NCI-H1048 (cell line): Measurements from ENCODE around the gene SPTLC3.

Experiments used
- DNase-seq: peaks from one replicate; lab custom pipeline; 2025; lab: John Stamatoyannopoulos, UW

Gene SPTLC3

GRCh38 chr20:13187899-13188298, 179.1 kb downstream of the SPTLC3 start:
- no peak for DNase-seq

DNA sequence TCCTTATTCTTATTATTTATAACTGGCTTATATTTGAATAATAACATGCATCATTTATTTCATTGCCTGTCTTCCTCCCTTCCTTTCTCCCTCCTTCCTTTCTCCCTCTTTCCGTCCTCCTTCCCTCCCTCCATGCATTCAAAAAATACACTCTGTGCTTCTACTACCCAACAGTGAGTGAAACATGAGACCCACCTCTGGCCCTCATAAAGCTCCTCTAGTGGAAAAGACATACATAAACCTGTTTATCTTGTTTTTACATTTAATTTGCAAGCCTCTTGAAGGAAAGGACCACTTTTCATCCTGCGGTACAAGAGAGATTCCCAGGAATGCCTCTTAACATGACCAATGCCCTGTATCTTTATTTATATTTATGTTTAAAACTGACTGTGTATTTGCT, 190.5 kb downstream of the SPTLC3 start:
- no peak for DNase-seq

GRCh38 chr20:13200767-13201500, 192.2 kb downstream of the SPTLC3 start:
- no peak for DNase-seq

DNA sequence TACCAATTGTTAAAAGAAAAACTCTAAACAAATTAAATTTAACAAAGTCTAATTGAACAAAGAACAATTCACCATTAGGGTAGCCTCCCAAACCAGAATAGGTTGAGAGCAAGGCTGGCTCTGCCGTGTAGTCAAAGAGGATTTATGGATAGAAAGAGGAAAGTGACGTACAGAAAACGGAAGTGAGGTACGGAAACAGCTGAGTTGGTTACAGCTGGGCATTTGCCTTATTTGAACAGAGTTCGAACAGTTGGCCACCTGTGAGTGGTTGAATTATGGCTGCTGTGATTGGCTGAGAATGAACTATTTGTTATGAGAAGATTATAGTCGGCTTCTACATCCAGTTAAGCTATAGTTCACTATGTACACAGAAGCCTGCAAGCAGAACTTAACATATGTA, 193.8 kb downstream of the SPTLC3 start:
- no peak for DNase-seq

DNA sequence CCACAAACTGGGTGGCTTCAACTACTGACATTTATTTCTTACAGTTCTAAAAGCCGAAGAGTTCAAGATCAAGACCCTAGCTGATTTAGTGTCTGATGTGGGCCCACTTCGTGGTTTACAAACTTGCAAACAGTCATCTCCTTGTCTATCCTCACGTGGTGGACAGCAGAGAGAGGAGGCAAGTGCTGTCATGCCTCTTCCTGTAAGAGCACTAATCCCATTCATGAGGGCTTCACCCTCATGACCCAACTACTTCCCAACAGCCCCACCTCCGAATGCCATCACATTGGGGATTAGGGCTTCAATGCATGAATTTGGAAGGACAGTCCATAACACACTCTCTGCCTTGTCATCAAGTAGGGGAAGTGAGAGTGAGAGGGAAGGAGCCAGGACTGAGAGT, 196.7 kb downstream of the SPTLC3 start:
- DNase-seq: no peak

DNA sequence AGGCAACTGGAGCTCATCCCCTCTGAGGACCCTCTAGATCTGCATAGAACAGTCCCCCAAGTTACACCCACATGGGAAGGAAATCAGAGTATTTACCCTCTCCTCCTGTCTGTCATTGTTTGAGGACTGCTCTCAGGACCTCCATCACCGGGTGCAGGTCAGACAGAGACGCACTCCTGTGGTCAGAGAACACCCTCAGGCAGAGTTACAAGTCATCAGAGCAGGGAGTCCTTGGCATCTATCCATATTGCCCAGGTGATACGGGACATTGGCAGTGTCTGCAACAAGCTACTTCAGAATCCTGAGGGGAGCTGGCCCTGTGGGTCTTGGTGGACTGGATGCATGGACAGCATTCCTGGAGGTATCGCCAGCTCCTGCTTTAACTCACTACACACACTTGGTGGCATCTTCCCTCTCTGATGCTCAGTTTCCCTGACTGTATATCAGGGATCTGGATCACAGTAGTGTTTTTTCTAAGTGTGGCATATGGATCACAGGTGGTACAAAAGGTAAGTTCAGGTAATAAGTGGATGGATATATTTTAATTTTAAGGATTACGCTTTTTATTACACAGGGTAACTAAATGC, 197.2 kb downstream of the SPTLC3 start:
- DNase-seq: no peak

GRCh38 chr20:13207016-13207415, 198.2 kb downstream of the SPTLC3 start:
- DNase-seq: no peak

- DNase-seq: no peak
These were observed 203.3 kb downstream of the SPTLC3 start for GRCh38 chr20:13211956-13212618.

DNA sequence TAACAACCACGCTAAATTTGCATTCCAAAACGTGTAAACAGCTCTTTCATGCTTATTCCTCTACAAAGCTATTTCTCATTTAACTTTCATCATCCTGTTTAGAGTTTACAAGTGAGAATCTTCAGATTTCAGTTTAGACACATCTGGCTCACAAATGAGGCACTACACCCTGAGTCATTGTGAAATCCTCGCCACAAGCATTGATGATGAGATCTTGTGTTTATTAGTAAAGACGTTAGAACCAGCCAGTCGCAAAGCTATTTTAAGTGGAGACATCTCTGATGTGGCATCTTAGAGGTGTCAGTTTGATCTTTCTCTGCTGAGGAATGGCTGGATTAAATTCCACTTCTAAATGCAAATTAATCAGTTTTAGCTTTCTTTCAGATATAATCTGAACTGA, 204.0 kb downstream of the SPTLC3 start:
- no peak for DNase-seq

DNA sequence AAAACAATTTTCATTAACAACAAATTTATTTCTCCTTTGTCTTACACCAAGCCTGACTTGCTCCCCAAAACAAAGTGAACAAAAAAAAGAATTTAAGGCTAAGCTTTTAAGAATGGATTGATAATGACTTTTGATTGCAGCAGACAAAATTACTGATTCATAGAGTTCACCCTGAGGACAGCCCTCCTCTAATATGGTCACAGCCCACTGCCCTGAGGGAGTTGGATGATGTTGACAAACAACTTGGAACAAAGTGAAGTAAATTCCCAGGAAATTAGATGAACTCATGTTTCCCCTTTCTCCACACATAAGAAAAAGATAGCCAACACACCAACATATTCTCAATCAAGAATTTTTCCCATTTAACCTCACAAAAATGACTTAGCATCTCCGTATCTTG, 204.6 kb downstream of the SPTLC3 start:
- no peak for DNase-seq

GRCh38 chr20:13216533-13216932, 207.8 kb downstream of the SPTLC3 start:
- DNase-seq: no peak
